NCI-H1417 (cell line): ENCODE results near the gene PLA2G2E.
A peak's percentile ranks its signal among the peaks of the same experiment; 100 is the strongest.
"Not testable (repeated sequence)": the region's sequence is repeated elsewhere in the genome, so short reads cannot be mapped to it uniquely, and the experiment has no call there.

Experiments used
- DNase-seq, 3 experiments: peaks; one replicate each; lab custom pipeline; 2025; lab: John Stamatoyannopoulos, UW

The PLA2G2E gene

GRCh38 chr1:19932866-19933265 lies 9.4 kb upstream of the PLA2G2E start:
- DNase-seq = no peak

- DNase-seq = not testable (repeated sequence)
Observed at GRCh38 chr1:19927130-19927421, 3.7 kb upstream of the PLA2G2E start.

GRCh38 chr1:19926296-19927129 lies 3.1 kb upstream of the PLA2G2E start:
- DNase-seq = no peak

- no peak for DNase-seq
Observed at GRCh38 chr1:19925342-19926070, 2.1 kb upstream of the PLA2G2E start.

- no peak for DNase-seq
Observed at GRCh38 chr1:19923953-19924346, 533 bp upstream of the PLA2G2E start.

- DNase-seq = no peak
Observed at GRCh38 chr1:19922015-19922688, 1.3 kb downstream of the PLA2G2E start.

GRCh38 chr1:19921310-19921709 lies 2.1 kb downstream of the PLA2G2E start:
- DNase-seq = peak; percentile 37 to 68 (median 51)

GRCh38 chr1:19920132-19920710 lies 3.2 kb downstream of the PLA2G2E start:
- DNase-seq = no peak

- peak; percentile 55 to 86 (median 77) for DNase-seq
Observed at GRCh38 chr1:19918057-19918456, 5.4 kb downstream of the PLA2G2E start.

- DNase-seq = peak in 2 of 3 experiments; percentile 6 to 68
Observed at GRCh38 chr1:19910650-19911049, 12.8 kb downstream of the PLA2G2E start.

- DNase-seq = no peak
Observed at GRCh38 chr1:19909971-19910370, 13.4 kb downstream of the PLA2G2E start.

GRCh38 chr1:19909392-19909791 lies 14.0 kb downstream of the PLA2G2E start:
- no peak for DNase-seq

GRCh38 chr1:19907456-19907855 lies 16.0 kb downstream of the PLA2G2E start:
- DNase-seq = no peak

GRCh38 chr1:19903621-19904020 lies 19.8 kb downstream of the PLA2G2E start:
- no peak for DNase-seq

- DNase-seq = no peak
Observed at GRCh38 chr1:19901653-19902052, 21.8 kb downstream of the PLA2G2E start.

GRCh38 chr1:19894218-19894617 lies 29.2 kb downstream of the PLA2G2E start:
- no peak for DNase-seq

- DNase-seq = no peak
Observed at GRCh38 chr1:19893687-19894086, 29.7 kb downstream of the PLA2G2E start.

- no peak for DNase-seq
Observed at GRCh38 chr1:19892628-19893168, 30.7 kb downstream of the PLA2G2E start.

GRCh38 chr1:19892129-19892528 lies 31.3 kb downstream of the PLA2G2E start:
- no peak for DNase-seq

GRCh38 chr1:19889656-19890055 lies 33.8 kb downstream of the PLA2G2E start:
- no peak for DNase-seq

- no peak for DNase-seq
Observed at GRCh38 chr1:19888112-19888511, 35.3 kb downstream of the PLA2G2E start.

GRCh38 chr1:19885821-19886220 lies 37.6 kb downstream of the PLA2G2E start:
- DNase-seq = no peak
